Karpas-422 (cell line): ENCODE data around the gene ARHGAP20. TPM values are rescaled to one million over a fixed set of nuclear protein-coding genes. Genes with fewer than 3 reads are reported as not detected.

ENCODE experiments used
- DNase-seq: peaks from one replicate; pipeline ENCODE4 v3.0.0-alpha.2; 2015
- H2AFZ ChIP-seq: fragments of 200-600 bp; sonication (generic); 2 replicates; pipeline ENCODE4 v1.6.1; 2014; ENCODE audit warnings: antibody characterized with exemption, low read length, mixed read lengths
- H3K27ac ChIP-seq: fragments of 200-600 bp; sonication (generic); 2 replicates; pipeline ENCODE4 v1.5.1; 2014; ENCODE audit warnings: mild to moderate bottlenecking, low read length, moderate library complexity
- H3K27me3 ChIP-seq: fragments of 200-600 bp; sonication (generic); 2 replicates; pipeline ENCODE4 v1.6.1; 2014; ENCODE audit warnings: low read length, mixed read lengths
- H3K36me3 ChIP-seq: fragments of 200-600 bp; sonication (generic); 2 replicates; pipeline ENCODE4 v1.6.1; 2014; ENCODE audit warnings: low read length, mixed read lengths; ENCODE audit not compliant: insufficient read depth
- H3K4me1 ChIP-seq: fragments of 200-600 bp; sonication (generic); 2 replicates; pipeline ENCODE4 v1.6.1; 2014; ENCODE audit warnings: mild to moderate bottlenecking, low read length, mixed read lengths
- H3K4me2 ChIP-seq: fragments of 200-600 bp; sonication (generic); 2 replicates; pipeline ENCODE4 v1.6.1; 2014; ENCODE audit warnings: low read length, low read depth, mild to moderate bottlenecking; ENCODE audit not compliant: poor library complexity, severe bottlenecking
- H3K4me3 ChIP-seq: fragments of 200-600 bp; sonication (generic); 2 replicates; pipeline ENCODE4 v1.5.1; 2014; ENCODE audit warnings: mild to moderate bottlenecking, antibody characterized with exemption, low read length, mixed read lengths
- H3K79me2 ChIP-seq: fragments of 200-600 bp; sonication (generic); 2 replicates; pipeline ENCODE4 v1.6.1; 2014; ENCODE audit warnings: mild to moderate bottlenecking, low read length, mixed read lengths
- H3K9ac ChIP-seq: fragments of 200-600 bp; sonication (generic); 2 replicates; pipeline ENCODE4 v1.6.0; 2014; ENCODE audit warnings: low read length
- H3K9me2 ChIP-seq: fragments of 200-600 bp; sonication (generic), shearing (Covaris generic); replicated peaks from 2 replicates; pipeline ENCODE4 v1.6.0; 2014; ENCODE audit warnings: mild to moderate bottlenecking, low read length, moderate library complexity; ENCODE audit not compliant: insufficient read depth
- H3K9me3 ChIP-seq: fragments of 300-700, 200-600 bp; sonication (generic); 2 replicates; pipeline ENCODE4 v1.6.1; 2014; ENCODE audit warnings: low read length, mixed read lengths
- H4K20me1 ChIP-seq: fragments of 200-600 bp; sonication (generic); 2 replicates; pipeline ENCODE4 v1.6.1; 2014; ENCODE audit warnings: mild to moderate bottlenecking, antibody characterized with exemption, low read length, low read depth; ENCODE audit not compliant: insufficient read depth
- total RNA-seq: library from RNA; depleted of rRNA; stranded (reverse); fragments of >200 nt; shearing (Covaris generic); gene quantifications from 2 replicates; pipeline ENCODE4 v1.2.3, GENCODE V29; 2014; ENCODE audit warnings: low replicate concordance

ARHGAP20 gene
- total RNA-seq, 1 experiment from 2014 or later: not detected

GRCh38 chr11:110527146-110527545, 185.1 kb downstream of the ARHGAP20 start:
- Histone ChIP-seq H3K27ac (no peak overlapping the region), H3K4me3 (no peak overlapping the region), H3K9me2 (no peaks in the 10 kb centered on the region), H3K36me3 (no peaks in the 10 kb centered on the region), H3K9me3 (no peaks in the 10 kb centered on the region), H3K27me3 (peaks cover 3% of the 10 kb centered on the region; the same call in 1 of the 2 replicates), H3K4me2 (no peak overlapping the region), H2AFZ (no peak overlapping the region), H4K20me1 (no peaks in the 10 kb centered on the region), H3K79me2 (no peaks in the 10 kb centered on the region), H3K4me1 (no peaks in the 10 kb centered on the region), H3K9ac (no peak overlapping the region)
- DNase-seq: no peak
